Measurements from ENCODE around the gene UNC93B1. TPM values are rescaled to one million over a fixed set of nuclear protein-coding genes. Genes with fewer than 3 reads are reported as not detected.

UNC93B1 gene
- polyA plus RNA-seq, 1 experiment = 38.0 TPM

DNA sequence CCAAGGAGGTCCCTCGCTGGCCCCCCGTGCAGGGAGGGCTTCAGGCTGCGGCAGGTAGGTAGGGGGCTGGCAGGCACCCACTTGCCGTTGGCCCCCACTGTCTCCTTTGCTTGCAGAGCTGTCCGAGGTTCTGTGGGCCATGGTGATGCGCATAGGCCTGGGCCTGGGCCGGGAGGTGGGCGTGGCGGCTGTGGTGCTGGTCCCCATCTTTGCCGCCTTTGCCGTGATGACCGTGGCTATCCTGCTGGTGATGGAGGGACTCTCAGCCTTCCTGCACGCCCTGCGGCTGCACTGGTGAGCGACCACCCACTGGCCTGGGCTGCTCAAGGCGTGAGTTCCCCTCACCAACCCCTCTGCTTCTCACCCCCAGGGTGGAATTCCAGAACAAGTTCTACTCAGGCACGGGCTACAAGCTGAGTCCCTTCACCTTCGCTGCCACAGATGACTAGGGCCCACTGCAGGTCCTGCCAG, 46.5 kb upstream of the UNC93B1 start:
- ChIA-PET CTCF (interaction anchor here (0.6 to 1.6 kb wide), 3 partner anchors 12 to 158 kb away, joined by 3 to 4 read pairs (median 3); no protein-coding TSS in a partner anchor), POLR2A (no interaction called here)
- Histone ChIP-seq H3K36me3 (ENCODE audit: control insufficient read depth, insufficient read depth, low read length) (peaks cover 51% of the 10 kb centered on the region), H3K4me3 (ENCODE audit: low read depth, low read length) (no peak overlapping the region), H3K27me3 (ENCODE audit: control insufficient read depth, insufficient read depth, low read length) (no peaks in the 10 kb centered on the region)
- no peak for DNase-seq (ENCODE audit: low read depth)
- TF ChIP-seq, protein P1, sequence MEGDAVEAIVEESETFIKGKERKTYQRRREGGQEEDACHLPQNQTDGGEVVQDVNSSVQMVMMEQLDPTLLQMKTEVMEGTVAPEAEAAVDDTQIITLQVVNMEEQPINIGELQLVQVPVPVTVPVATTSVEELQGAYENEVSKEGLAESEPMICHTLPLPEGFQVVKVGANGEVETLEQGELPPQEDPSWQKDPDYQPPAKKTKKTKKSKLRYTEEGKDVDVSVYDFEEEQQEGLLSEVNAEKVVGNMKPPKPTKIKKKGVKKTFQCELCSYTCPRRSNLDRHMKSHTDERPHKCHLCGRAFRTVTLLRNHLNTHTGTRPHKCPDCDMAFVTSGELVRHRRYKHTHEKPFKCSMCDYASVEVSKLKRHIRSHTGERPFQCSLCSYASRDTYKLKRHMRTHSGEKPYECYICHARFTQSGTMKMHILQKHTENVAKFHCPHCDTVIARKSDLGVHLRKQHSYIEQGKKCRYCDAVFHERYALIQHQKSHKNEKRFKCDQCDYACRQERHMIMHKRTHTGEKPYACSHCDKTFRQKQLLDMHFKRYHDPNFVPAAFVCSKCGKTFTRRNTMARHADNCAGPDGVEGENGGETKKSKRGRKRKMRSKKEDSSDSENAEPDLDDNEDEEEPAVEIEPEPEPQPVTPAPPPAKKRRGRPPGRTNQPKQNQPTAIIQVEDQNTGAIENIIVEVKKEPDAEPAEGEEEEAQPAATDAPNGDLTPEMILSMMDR (IDR thresholded peaks at IDR 0.05; ENCODE audit: insufficient read depth, low read depth, low read length) = no peak

DNA sequence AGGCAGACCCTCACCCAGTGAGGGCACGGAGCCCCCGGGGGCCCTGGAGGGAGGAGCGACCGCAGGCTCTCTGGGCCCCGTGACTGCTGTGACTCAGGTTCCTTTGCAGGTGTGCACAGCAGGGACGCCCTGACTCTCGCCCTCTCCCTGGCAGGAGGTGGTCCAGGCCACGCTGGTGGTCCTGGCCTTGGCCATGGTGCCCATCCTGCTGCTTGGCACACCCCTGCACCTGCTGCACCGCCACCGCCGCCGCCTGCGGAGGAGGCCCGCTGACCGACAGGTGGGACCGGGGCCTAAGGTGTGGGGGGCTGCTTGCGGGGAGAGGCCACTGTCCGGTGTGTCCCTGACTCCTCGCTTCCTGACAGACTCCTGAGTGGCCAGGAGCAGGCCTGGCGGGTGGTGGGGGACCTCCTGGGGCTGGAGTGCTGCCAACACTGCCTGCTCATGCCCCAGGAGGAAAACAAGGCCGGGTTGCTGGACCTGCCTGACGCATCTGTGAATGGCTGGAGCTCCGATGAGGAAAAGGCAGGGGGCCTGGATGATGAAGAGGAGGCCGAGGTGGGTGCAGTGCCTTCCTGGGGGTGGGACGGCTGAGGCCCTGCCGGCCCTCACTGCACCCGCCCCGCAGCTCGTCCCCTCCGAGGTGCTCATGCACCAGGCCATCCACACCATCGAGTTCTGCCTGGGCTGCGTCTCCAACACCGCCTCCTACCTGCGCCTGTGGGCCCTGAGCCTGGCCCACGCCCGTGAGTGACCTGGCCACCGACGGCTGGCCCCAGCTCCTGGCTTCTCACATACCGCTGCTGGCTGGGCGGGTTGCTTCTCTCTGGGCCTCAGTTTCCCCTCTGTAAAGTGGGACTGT, 45.8 kb upstream of the UNC93B1 start:
- Histone ChIP-seq H3K36me3 (ENCODE audit: control insufficient read depth, insufficient read depth, low read length) (peaks cover 56% of the 10 kb centered on the region), H3K4me3 (ENCODE audit: low read depth, low read length) (no peak overlapping the region), H3K27me3 (ENCODE audit: control insufficient read depth, insufficient read depth, low read length) (no peaks in the 10 kb centered on the region)
- TF ChIP-seq, protein P1 (IDR thresholded peaks at IDR 0.05; ENCODE audit: insufficient read depth, low read depth, low read length) = no peak
- CTCF ChIA-PET = interaction anchor here (1.2 to 1.6 kb wide), 2 partner anchors 12 to 159 kb away, joined by 3 to 4 read pairs; no protein-coding TSS in a partner anchor
- POLR2A ChIA-PET = no interaction called here
- no peak for DNase-seq (ENCODE audit: low read depth)

DNA sequence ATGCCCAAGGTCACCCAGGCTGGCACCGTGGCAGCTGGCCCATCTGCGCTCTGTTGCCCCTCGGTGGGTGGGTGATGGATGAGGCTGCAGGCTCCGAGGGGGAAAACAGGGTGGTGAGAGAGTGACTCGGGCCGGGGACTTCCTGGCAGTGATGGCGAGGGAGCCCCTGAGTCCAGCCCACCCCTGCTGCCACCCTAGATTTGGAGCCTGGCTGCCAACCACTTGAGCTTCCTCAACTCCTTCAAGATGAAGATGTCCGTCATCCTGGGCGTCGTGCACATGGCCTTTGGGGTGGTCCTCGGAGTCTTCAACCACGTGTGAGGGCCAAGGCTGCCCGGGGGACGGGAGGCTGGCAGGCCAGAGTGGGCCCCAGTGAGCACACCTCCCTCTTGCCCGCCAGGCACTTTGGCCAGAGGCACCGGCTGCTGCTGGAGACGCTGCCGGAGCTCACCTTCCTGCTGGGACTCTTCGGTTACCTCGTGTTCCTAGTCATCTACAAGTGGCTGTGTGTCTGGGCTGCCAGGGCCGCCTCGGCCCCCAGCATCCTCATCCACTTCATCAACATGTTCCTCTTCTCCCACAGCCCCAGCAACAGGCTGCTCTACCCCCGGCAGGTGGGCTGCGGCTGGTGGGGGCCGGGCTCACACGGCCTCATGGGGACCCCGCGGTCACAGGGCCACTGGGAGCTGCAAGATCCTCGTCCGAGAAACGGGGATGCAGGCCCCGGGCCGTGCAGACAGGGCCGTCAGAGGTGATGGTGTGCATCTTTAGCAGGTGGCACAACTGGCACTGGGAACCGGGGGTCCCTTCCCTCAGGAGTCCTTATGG, 45.0 kb upstream of the UNC93B1 start:
- Histone ChIP-seq H3K27me3 (ENCODE audit: control insufficient read depth, insufficient read depth, low read length) (no peaks in the 10 kb centered on the region), H3K4me3 (ENCODE audit: low read depth, low read length) (no peak overlapping the region), H3K36me3 (ENCODE audit: control insufficient read depth, insufficient read depth, low read length) (peaks cover 65% of the 10 kb centered on the region)
- DNase-seq (ENCODE audit: low read depth) = no peak
- POLR2A ChIA-PET = no interaction called here
- CTCF ChIA-PET = no interaction called here
- TF ChIP-seq, protein P1 (IDR thresholded peaks at IDR 0.05; ENCODE audit: insufficient read depth, low read depth, low read length) = no peak

DNA sequence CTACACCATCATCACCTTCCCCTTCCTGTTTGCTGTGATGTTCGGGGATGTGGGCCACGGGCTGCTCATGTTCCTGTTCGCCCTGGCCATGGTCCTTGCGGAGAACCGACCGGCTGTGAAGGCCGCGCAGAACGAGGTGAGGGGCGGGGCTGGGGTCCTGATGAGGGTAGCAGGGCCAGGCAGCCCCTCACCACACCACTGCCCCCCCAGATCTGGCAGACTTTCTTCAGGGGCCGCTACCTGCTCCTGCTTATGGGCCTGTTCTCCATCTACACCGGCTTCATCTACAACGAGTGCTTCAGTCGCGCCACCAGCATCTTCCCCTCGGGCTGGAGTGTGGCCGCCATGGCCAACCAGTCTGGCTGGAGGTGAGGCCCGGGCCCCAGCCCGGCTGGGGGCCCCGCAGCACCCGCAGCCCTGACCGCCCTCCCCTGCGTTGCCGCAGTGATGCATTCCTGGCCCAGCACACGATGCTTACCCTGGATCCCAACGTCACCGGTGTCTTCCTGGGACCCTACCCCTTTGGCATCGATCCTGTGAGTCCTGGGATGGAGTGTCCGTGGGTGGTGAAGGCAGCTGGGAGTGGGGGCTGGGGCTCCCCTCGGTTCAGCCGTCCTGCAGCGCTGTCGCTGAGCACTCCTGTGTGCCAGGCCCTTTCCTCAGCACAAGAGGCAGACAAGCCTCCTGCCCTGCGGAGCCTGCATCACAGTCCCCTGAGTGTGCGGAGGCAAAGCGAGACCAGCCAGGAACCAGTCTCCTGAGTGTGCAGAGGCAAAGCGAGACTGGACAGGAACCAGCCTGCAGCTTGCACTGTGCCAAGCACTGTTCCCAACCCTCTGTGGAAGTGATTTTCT, 43.8 kb upstream of the UNC93B1 start:
- no peak overlapping the region for H3K4me3 ChIP-seq (ENCODE audit: low read depth, low read length)
- TF ChIP-seq, protein P1 (IDR thresholded peaks at IDR 0.05; ENCODE audit: insufficient read depth, low read depth, low read length) = no peak
- no peak for DNase-seq (ENCODE audit: low read depth)
- H3K27me3 ChIP-seq (ENCODE audit: control insufficient read depth, insufficient read depth, low read length) = no peaks in the 10 kb centered on the region
- peaks cover 68% of the 10 kb centered on the region for H3K36me3 ChIP-seq (ENCODE audit: control insufficient read depth, insufficient read depth, low read length)
- CTCF ChIA-PET = no interaction called here
- POLR2A ChIA-PET = no interaction called here

All from BJ (cell line).